Trophoblast cell (in vitro differentiated cells and primary cell): Measurements from ENCODE around the gene LRRC27.
"Not testable (repeated sequence)": the region's sequence is repeated elsewhere in the genome, so short reads cannot be mapped to it uniquely, and the experiment has no call there.

Source experiments
- DNase-seq, 2 donors: peaks; one replicate each; pipeline ENCODE4 v3.0.0-alpha.2; 2016
- H2AFZ ChIP-seq: 2 replicates; pipeline ENCODE4 v1.6.1; 2013; ENCODE audit warnings: low read length, moderate library complexity, mild to moderate bottlenecking; ENCODE audit not compliant: insufficient read depth, poor library complexity
- H2AK5ac ChIP-seq: 2 replicates; pipeline ENCODE4 v1.6.1; 2013; ENCODE audit warnings: mild to moderate bottlenecking, low read length
- H2BK120ac ChIP-seq: 2 replicates; pipeline ENCODE4 v1.6.1; 2013; ENCODE audit warnings: low read length, mild to moderate bottlenecking, moderate library complexity; ENCODE audit not compliant: insufficient read depth, poor library complexity
- H2BK12ac ChIP-seq: 2 replicates; pipeline ENCODE4 v1.6.1; 2013; ENCODE audit warnings: mild to moderate bottlenecking, low read length, moderate library complexity
- H2BK5ac ChIP-seq: 2 replicates; pipeline ENCODE4 v1.6.1; 2013; ENCODE audit warnings: low read length, low read depth, moderate library complexity, mild to moderate bottlenecking; ENCODE audit not compliant: poor library complexity
- H3K14ac ChIP-seq: 2 replicates; pipeline ENCODE4 v1.6.1; 2013; ENCODE audit warnings: mild to moderate bottlenecking, low read length
- H3K18ac ChIP-seq: 2 replicates; pipeline ENCODE4 v1.6.1; 2013; ENCODE audit warnings: mild to moderate bottlenecking, low read length
- H3K23ac ChIP-seq: 2 replicates; pipeline ENCODE4 v1.6.1; 2013; ENCODE audit warnings: low read length
- H3K27ac ChIP-seq: 2 replicates; pipeline ENCODE4 v1.5.1; 2013; ENCODE audit warnings: low read depth, mild to moderate bottlenecking, inconsistent platforms, low read length, moderate library complexity
- H3K27me3 ChIP-seq: 2 replicates; pipeline ENCODE4 v1.6.1; 2013; ENCODE audit warnings: inconsistent platforms, mild to moderate bottlenecking, low read length, moderate library complexity; ENCODE audit not compliant: insufficient read depth
- H3K36me3 ChIP-seq, 2 experiments: 1 replicate in 1 of 2; 2 replicates in 1 of 2; pipeline ENCODE4 v1.6.1; 2013; ENCODE audit warnings: low read length in 2 of 2, mild to moderate bottlenecking in 2 of 2, moderate library complexity in 1 of 2; ENCODE audit not compliant: insufficient read depth in 2 of 2, control insufficient read depth in 1 of 2
- H3K4ac ChIP-seq: 2 replicates; pipeline ENCODE4 v1.6.1; 2013; ENCODE audit warnings: low read depth, mild to moderate bottlenecking, low read length, moderate library complexity
- H3K4me1 ChIP-seq, 2 experiments: 1 replicate in 1 of 2; 2 replicates in 1 of 2; pipeline ENCODE4 v1.6.1; 2013; ENCODE audit warnings: low read length in 2 of 2, mild to moderate bottlenecking in 2 of 2, moderate library complexity in 1 of 2; ENCODE audit not compliant: insufficient read depth in 2 of 2, control insufficient read depth in 1 of 2
- H3K4me2 ChIP-seq: 2 replicates; pipeline ENCODE4 v1.6.1; 2013; ENCODE audit warnings: inconsistent platforms, mild to moderate bottlenecking, low read length, moderate library complexity
- H3K4me3 ChIP-seq: 2 replicates; pipeline ENCODE4 v1.5.1; 2013; ENCODE audit warnings: mild to moderate bottlenecking, low read depth, low read length, inconsistent platforms
- H3K79me1 ChIP-seq: one replicate; pipeline ENCODE4 v1.6.1; 2013; ENCODE audit warnings: low read length
- H3K79me2 ChIP-seq: 2 replicates; pipeline ENCODE4 v1.6.1; 2013; ENCODE audit warnings: low read length, mild to moderate bottlenecking; ENCODE audit not compliant: control insufficient read depth, insufficient read depth, poor library complexity
- H3K9ac ChIP-seq: 2 replicates; pipeline ENCODE4 v1.6.1; 2013; ENCODE audit warnings: mild to moderate bottlenecking, low read length
- H3K9me3 ChIP-seq: 2 replicates; pipeline ENCODE4 v1.6.1; 2013; ENCODE audit warnings: low read depth, mild to moderate bottlenecking, control low read depth, inconsistent platforms, low read length; ENCODE audit not compliant: insufficient read depth
- H4K12ac ChIP-seq: 2 replicates; pipeline ENCODE4 v1.6.1; 2013; ENCODE audit warnings: low read depth, mild to moderate bottlenecking, low read length, moderate library complexity
- H4K8ac ChIP-seq: 2 replicates; pipeline ENCODE4 v1.6.1; 2013; ENCODE audit warnings: low read depth, mild to moderate bottlenecking, low read length, moderate library complexity
- H4K91ac ChIP-seq: one replicate; pipeline ENCODE4 v1.6.1; 2013; ENCODE audit warnings: low read depth, mild to moderate bottlenecking, low read length, moderate library complexity
- WGBS: extraction: QIAGEN DNeasy Blood & Tissue Kit; methylation state at CpG from one replicate; pipeline ENCODE4 v1.1.7; 2013; ENCODE audit warnings: missing lambda C conversion rate; ENCODE audit not compliant: insufficient read length, insufficient coverage; ENCODE audit errors: extremely low coverage; 5-methylcytosine and 5-hydroxymethylcytosine counted together

The LRRC27 gene

GRCh38 chr10:132293813-132294520 lies 38.0 kb upstream of the LRRC27 start:
- Histone ChIP-seq H3K27me3 (no peaks in the 10 kb centered on the region), H4K8ac (no peak overlapping the region), H3K4me2 (no peak overlapping the region), H3K4me1 (peaks cover 0 to 2% of the 10 kb centered on the region in 2 experiments), H3K4me3 (no peak overlapping the region), H3K23ac (no peak overlapping the region), H2BK5ac (no peak overlapping the region), H3K14ac (no peak overlapping the region), H3K9me3 (peaks cover 5% of the 10 kb centered on the region), H2BK120ac (no peak overlapping the region), H4K12ac (no peak overlapping the region), H2AFZ (no peak overlapping the region), H3K18ac (no peak overlapping the region), H3K79me2 (no peaks in the 10 kb centered on the region), H2BK12ac (no peak overlapping the region), H3K79me1 (no peaks in the 10 kb centered on the region), H3K4ac (no peak overlapping the region), H3K27ac (no peak overlapping the region), H3K9ac (no peak overlapping the region), H3K36me3 (no peaks in the 10 kb centered on the region), H2AK5ac (no peak overlapping the region), H4K91ac (no peak overlapping the region)
- no peak for DNase-seq
- no CpG with 5 or more reads among the region's 25 CpGs for WGBS

DNA sequence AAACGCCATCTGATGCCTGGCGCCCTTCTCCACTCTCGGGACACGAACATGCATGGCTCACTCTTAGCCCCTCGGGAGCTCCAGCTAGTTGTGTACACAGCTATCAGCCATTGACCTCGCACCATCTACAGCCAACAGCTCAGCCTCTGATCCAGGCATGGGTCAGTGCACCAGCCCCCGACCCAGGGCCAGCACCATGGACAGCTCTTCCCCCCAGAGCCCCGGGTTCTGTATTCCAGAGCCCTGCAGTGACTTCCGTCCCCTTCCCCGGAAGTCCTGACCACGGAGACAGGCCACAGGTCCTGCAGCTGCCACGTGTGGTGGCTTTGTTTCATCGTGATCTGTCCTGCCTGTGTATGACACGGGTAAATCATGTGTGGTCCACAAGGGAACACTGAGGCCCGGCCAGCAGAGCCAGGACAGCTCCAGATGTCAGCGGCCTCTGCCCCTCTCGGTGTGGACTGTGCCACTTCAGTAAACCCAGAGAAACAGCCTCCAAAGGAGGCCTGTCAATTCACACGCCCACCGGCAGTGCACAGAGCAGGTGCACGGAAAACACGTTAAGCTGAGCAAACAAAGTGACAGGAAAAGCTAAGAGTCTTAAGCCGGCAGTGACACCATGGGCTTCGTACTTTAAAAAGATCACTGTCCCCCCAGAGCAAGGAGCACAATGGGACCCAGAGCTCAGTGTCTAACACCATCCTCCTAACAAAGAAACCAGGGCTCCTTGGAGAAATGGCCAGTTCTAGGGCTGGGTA lies 37.3 kb upstream of the LRRC27 start:
- Histone ChIP-seq H2AFZ (no peak overlapping the region), H3K79me2 (no peaks in the 10 kb centered on the region), H3K4me1 (peaks cover 0 to 2% of the 10 kb centered on the region in 2 experiments), H4K8ac (no peak overlapping the region), H3K18ac (no peak overlapping the region), H3K27ac (no peak overlapping the region), H2BK120ac (no peak overlapping the region), H4K91ac (no peak overlapping the region), H2BK12ac (no peak overlapping the region), H3K36me3 (no peaks in the 10 kb centered on the region), H3K9ac (no peak overlapping the region), H4K12ac (no peak overlapping the region), H2AK5ac (no peak overlapping the region), H3K27me3 (no peaks in the 10 kb centered on the region), H3K9me3 (peaks cover 5% of the 10 kb centered on the region), H3K4me3 (no peak overlapping the region), H3K79me1 (no peaks in the 10 kb centered on the region), H2BK5ac (no peak overlapping the region), H3K4me2 (no peak overlapping the region), H3K23ac (no peak overlapping the region), H3K4ac (no peak overlapping the region), H3K14ac (no peak overlapping the region)
- WGBS = no CpG with 5 or more reads among the region's 23 CpGs
- DNase-seq = no peak

DNA sequence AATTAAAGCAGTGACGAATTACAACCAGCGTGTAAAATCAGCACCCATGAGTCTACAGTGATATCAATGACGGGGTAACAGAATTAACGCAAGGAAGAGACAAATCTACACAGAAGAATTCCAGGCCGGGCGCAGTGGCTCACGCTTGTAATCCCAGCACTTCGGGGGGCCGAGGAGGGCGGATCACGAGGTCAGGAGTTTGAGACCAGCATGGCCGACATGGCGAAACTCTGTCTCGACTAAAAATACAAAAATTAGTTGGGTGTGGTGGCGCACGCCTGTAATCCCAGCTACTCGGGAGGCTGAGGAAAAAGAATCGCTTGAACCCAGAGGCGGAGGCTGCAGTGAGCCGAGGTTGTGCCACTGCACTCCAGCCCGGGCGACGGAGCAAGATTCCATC lies 36.5 kb upstream of the LRRC27 start:
- WGBS = no CpG with 5 or more reads among the region's 23 CpGs
- not testable (repeated sequence) for H4K8ac ChIP-seq, H2BK120ac ChIP-seq

DNA sequence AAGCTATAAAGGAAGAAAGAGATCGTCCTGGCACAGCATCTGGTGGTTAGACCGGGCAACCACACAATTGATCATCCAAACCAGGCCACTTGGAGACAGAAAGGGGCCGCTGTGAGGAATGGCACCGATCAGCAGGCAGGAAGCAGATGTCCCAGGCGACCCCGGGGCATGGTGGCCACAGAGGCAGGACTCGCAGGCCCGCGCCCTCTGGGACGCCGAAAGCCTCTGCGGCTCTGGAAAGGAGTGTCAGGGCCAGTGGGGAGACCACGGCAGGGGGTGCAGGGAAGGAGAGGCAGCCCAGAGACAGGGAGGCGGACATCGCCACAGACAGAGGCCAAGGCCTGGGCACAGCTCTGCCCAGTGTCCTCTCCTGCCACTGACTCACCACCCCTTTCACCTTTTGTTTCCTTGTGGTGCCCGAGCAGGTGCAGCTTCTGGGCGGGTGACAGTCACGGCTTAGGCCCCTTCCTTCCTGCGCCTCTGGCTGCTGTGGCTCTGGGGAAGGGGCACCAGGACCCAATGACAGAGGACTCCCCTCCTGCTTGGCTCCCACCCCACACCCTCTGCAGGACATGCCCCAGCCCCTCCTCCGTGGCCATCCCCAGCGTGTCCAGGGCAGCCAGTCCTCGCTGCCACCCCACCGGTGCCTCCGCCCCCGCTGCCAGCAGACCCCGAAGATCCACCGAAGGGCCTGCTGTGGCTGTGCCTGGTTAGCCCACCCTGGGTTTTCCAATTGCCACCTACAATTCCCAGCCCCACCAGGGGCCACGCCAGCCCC lies 35.1 kb upstream of the LRRC27 start:
- no peak overlapping the region for H3K9ac ChIP-seq
- no peak overlapping the region for H3K23ac ChIP-seq
- no peak overlapping the region for H2AFZ ChIP-seq
- no peak for DNase-seq
- no peaks in the 10 kb centered on the region for H3K79me2 ChIP-seq
- H3K4me1 ChIP-seq = peaks cover 0 to 2% of the 10 kb centered on the region in 2 experiments
- H3K18ac ChIP-seq = no peak overlapping the region
- H3K27me3 ChIP-seq = no peaks in the 10 kb centered on the region
- H3K79me1 ChIP-seq = no peaks in the 10 kb centered on the region
- peaks cover 5% of the 10 kb centered on the region for H3K9me3 ChIP-seq
- H3K36me3 ChIP-seq = no peaks in the 10 kb centered on the region
- no peak overlapping the region for H3K4me2 ChIP-seq
- H3K27ac ChIP-seq = no peak overlapping the region
- no peak overlapping the region for H2AK5ac ChIP-seq
- H2BK5ac ChIP-seq = no peak overlapping the region
- H4K8ac ChIP-seq = no peak overlapping the region
- no peak overlapping the region for H3K14ac ChIP-seq
- no peak overlapping the region for H2BK12ac ChIP-seq
- no peak overlapping the region for H4K91ac ChIP-seq
- no CpG with 5 or more reads among the region's 28 CpGs for WGBS
- no peak overlapping the region for H2BK120ac ChIP-seq
- H4K12ac ChIP-seq = no peak overlapping the region
- H3K4me3 ChIP-seq = no peak overlapping the region
- no peak overlapping the region for H3K4ac ChIP-seq

More for the DNA sequence above, 36.5 kb upstream of the LRRC27 start:
- H3K36me3 ChIP-seq, H3K18ac ChIP-seq, H3K4ac ChIP-seq, H2AK5ac ChIP-seq, H3K9ac ChIP-seq, H2BK5ac ChIP-seq, H3K23ac ChIP-seq, H3K4me3 ChIP-seq, H3K27ac ChIP-seq, H3K27me3 ChIP-seq, H2BK12ac ChIP-seq, DNase-seq, H3K4me1 ChIP-seq, H3K79me2 ChIP-seq, H4K12ac ChIP-seq, H3K4me2 ChIP-seq, H3K79me1 ChIP-seq, H4K91ac ChIP-seq, H2AFZ ChIP-seq, H3K9me3 ChIP-seq, H3K14ac ChIP-seq: not testable (repeated sequence)
